Muscle layer of duodenum (tissue), 2 donors: ENCODE measurements around the gene KRT33A.
A peak's percentile ranks its signal among the peaks of the same experiment; 100 is the strongest.

Source experiments
- H3K27ac ChIP-seq: one replicate; pipeline ENCODE4 v1.7.0; 2013; ENCODE audit warnings: mild to moderate bottlenecking, low read length
- H3K27me3 ChIP-seq: one replicate; pipeline ENCODE4 v1.7.0; 2013; ENCODE audit warnings: low read depth, mild to moderate bottlenecking, control low read depth, low read length
- H3K36me3 ChIP-seq, 2 donors: one replicate each; pipeline ENCODE4 v1.7.0; 2013; ENCODE audit warnings: low read length in 2 of 2, control low read depth in 1 of 2, mild to moderate bottlenecking in 1 of 2; ENCODE audit not compliant: insufficient read depth in 2 of 2, control insufficient read depth in 1 of 2
- H3K4me1 ChIP-seq, 2 donors: one replicate each; pipeline ENCODE4 v1.7.0; 2013; ENCODE audit warnings: low read length in 2 of 2, mild to moderate bottlenecking in 2 of 2, control low read depth in 1 of 2, moderate library complexity in 1 of 2; ENCODE audit not compliant: insufficient read depth in 2 of 2, control insufficient read depth in 1 of 2
- H3K4me3 ChIP-seq, 2 donors: one replicate each; pipeline ENCODE4 v1.7.0; 2013; ENCODE audit warnings: low read length in 2 of 2, low read depth in 1 of 2, mild to moderate bottlenecking in 1 of 2
- H3K9me3 ChIP-seq, 2 donors: one replicate each; pipeline ENCODE4 v1.7.0; 2013; ENCODE audit warnings: low read length in 2 of 2, control low read depth in 1 of 2, mild to moderate bottlenecking in 1 of 2; ENCODE audit not compliant: control insufficient read depth in 1 of 2
- donor health status: healthy.

The KRT33A gene

GRCh38 chr17:41311111-41311510, 39.5 kb downstream of the KRT33A start:
- Histone ChIP-seq H3K27ac (no peak overlapping the region), H3K9me3 (no peaks in the 10 kb centered on the region), H3K36me3 (no peaks in the 10 kb centered on the region), H3K27me3 (peaks cover 4% of the 10 kb centered on the region), H3K4me3 (no peak overlapping the region), H3K4me1 (no peaks in the 10 kb centered on the region)

- Histone ChIP-seq H3K27ac (no peak within 1 kb of the TSS), H3K36me3 (no peaks in the 10 kb centered on the region), H3K4me3 (peak within 1 kb of the TSS in 1 of 2 donors; percentile 14), H3K9me3 (no peaks in the 10 kb centered on the region), H3K27me3 (peaks cover 4% of the 10 kb centered on the region), H3K4me1 (no peaks in the 10 kb centered on the region)
These were observed 41.7 kb downstream of the KRT33A start, which contains the start of gene KRTAP16-1 for GRCh38 chr17:41308918-41309359. KRTAP16-1 (minus strand) TSS chr17:41309309; CDS start chr17:41309253, 56 bp downstream.

- no peak overlapping the region for H3K27ac ChIP-seq
- H3K27me3 ChIP-seq = peaks cover 4% of the 10 kb centered on the region
These were observed 42.2 kb downstream of the KRT33A start for GRCh38 chr17:41308251-41308917.

GRCh38 chr17:41307647-41308046, 43.0 kb downstream of the KRT33A start:
- peaks cover 4% of the 10 kb centered on the region for H3K27me3 ChIP-seq
- H3K4me3 ChIP-seq = peak overlapping the region in 1 of 2 donors; percentile 14
- H3K4me1 ChIP-seq = no peaks in the 10 kb centered on the region
- no peaks in the 10 kb centered on the region for H3K36me3 ChIP-seq
- H3K9me3 ChIP-seq = no peaks in the 10 kb centered on the region
- no peak overlapping the region for H3K27ac ChIP-seq

More at GRCh38 chr17:41308251-41308917, 42.2 kb downstream of the KRT33A start:
- H3K9me3 ChIP-seq = no peaks in the 10 kb centered on the region
- no peaks in the 10 kb centered on the region for H3K4me1 ChIP-seq
- H3K4me3 ChIP-seq = peak overlapping the region in 1 of 2 donors; percentile 14
- H3K36me3 ChIP-seq = no peaks in the 10 kb centered on the region

GRCh38 chr17:41304091-41304490, 46.5 kb downstream of the KRT33A start:
- Histone ChIP-seq H3K4me1 (no peaks in the 10 kb centered on the region), H3K9me3 (no peaks in the 10 kb centered on the region), H3K27ac (no peak overlapping the region), H3K27me3 (peaks cover 4% of the 10 kb centered on the region), H3K4me3 (no peak overlapping the region), H3K36me3 (no peaks in the 10 kb centered on the region)

GRCh38 chr17:41302981-41303380, 47.6 kb downstream of the KRT33A start:
- H3K27ac ChIP-seq = no peak overlapping the region
- peaks cover under 1% of the 10 kb centered on the region for H3K27me3 ChIP-seq

GRCh38 chr17:41301916-41302901, 48.4 kb downstream of the KRT33A start, which contains the start of gene KRTAP29-1:
KRTAP29-1 (minus strand) TSS chr17:41302851; CDS start chr17:41302851, 0 bp downstream.
- no peaks in the 10 kb centered on the region for H3K36me3 ChIP-seq
- H3K27ac ChIP-seq = no peak within 1 kb of the TSS
- H3K4me3 ChIP-seq = no peak within 1 kb of the TSS
- H3K9me3 ChIP-seq = no peaks in the 10 kb centered on the region
- H3K4me1 ChIP-seq = no peaks in the 10 kb centered on the region
- no peaks in the 10 kb centered on the region for H3K27me3 ChIP-seq

More at GRCh38 chr17:41302981-41303380, 47.6 kb downstream of the KRT33A start:
- no peak overlapping the region for H3K4me3 ChIP-seq
- H3K36me3 ChIP-seq = no peaks in the 10 kb centered on the region
- H3K4me1 ChIP-seq = no peaks in the 10 kb centered on the region
- no peaks in the 10 kb centered on the region for H3K9me3 ChIP-seq

GRCh38 chr17:41301204-41301790, 49.3 kb downstream of the KRT33A start:
- Histone ChIP-seq H3K4me3 (no peak overlapping the region), H3K4me1 (no peaks in the 10 kb centered on the region), H3K9me3 (no peaks in the 10 kb centered on the region), H3K27me3 (no peaks in the 10 kb centered on the region), H3K27ac (no peak overlapping the region), H3K36me3 (no peaks in the 10 kb centered on the region)

- no peak overlapping the region for H3K27ac ChIP-seq
- no peaks in the 10 kb centered on the region for H3K9me3 ChIP-seq
- H3K4me1 ChIP-seq = no peaks in the 10 kb centered on the region
- H3K36me3 ChIP-seq = no peaks in the 10 kb centered on the region
- H3K27me3 ChIP-seq = no peaks in the 10 kb centered on the region
- no peak overlapping the region for H3K4me3 ChIP-seq
These were observed 52.0 kb downstream of the KRT33A start for GRCh38 chr17:41298458-41299135.

- Histone ChIP-seq H3K9me3 (no peaks in the 10 kb centered on the region), H3K4me3 (no peak overlapping the region), H3K27ac (no peak overlapping the region), H3K36me3 (no peaks in the 10 kb centered on the region), H3K4me1 (no peaks in the 10 kb centered on the region), H3K27me3 (no peaks in the 10 kb centered on the region)
These were observed 53.8 kb downstream of the KRT33A start for GRCh38 chr17:41296846-41297245.
